NT2/D1 (cell line): ENCODE results near the gene WWC1.

Source experiments
- SUZ12 ChIP-seq: IDR thresholded peaks from 2 replicates; pipeline ENCODE4 v1.6.1; 2011; ENCODE audit not compliant: insufficient read length, insufficient read depth; ENCODE audit errors: extremely low read depth
- YY1 ChIP-seq: IDR thresholded peaks from 2 replicates; pipeline ENCODE4 v1.6.1; 2011; ENCODE audit not compliant: insufficient read length, insufficient read depth
- ZNF274 ChIP-seq: IDR thresholded peaks from 2 replicates; pipeline ENCODE4 v1.6.1; 2011; ENCODE audit warnings: mild to moderate bottlenecking, low read depth, low read length

- TF ChIP-seq YY1 (no peak), SUZ12 (no peak), ZNF274 (no peak)
Observed at GRCh38 chr5:168434746-168435321, 143.4 kb downstream of the WWC1 start.
